NCI-H1048 (cell line): ENCODE data around the gene BANF1.
A peak's percentile ranks its signal among the peaks of the same experiment; 100 is the strongest.
"Not testable (repeated sequence)": the region's sequence is repeated elsewhere in the genome, so short reads cannot be mapped to it uniquely, and the experiment has no call there.

Source experiments
- DNase-seq: peaks from one replicate; lab custom pipeline; 2025; lab: John Stamatoyannopoulos, UW

The BANF1 gene

DNA sequence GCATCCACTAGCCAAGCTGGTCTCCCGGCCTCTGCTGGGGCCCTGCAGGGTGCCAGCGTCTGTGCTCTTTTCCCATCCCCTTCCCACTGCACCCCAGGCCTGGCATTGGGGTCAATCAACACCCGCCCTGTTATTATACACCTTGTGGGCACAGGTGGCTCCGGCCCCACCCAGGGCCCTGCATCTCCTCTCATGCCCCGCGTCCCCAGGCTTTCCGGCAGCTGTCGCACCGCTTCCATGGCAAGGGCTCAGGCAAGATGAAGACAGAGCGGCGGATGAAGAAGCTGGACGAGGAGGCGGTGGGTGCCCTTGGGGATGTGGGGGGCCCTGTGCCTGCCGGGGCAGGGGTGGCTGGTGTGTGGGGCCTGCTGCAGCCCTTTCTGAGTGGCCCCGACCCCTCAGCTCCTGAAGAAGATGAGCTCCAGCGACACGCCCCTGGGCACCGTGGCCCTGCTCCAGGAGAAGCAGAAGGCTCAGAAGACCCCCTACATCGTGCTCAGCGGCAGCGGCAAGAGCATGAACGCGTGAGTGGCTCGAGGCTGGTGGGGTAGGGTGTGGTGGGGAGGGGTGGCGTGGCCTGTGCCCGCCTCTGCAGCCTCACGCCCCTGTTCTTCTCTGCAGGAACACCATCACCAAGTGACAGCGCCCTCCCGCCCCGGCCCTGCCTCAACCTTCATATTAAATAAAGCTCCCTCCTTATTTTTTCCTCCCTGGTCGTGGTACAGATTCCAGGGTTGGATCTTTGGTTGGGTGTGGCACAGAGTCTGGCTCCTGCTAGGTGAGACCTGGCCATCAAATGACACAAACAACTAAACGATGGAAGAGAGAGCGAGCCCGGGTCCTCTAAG lies 23.7 kb upstream of the BANF1 start:
- no peak for DNase-seq

DNA sequence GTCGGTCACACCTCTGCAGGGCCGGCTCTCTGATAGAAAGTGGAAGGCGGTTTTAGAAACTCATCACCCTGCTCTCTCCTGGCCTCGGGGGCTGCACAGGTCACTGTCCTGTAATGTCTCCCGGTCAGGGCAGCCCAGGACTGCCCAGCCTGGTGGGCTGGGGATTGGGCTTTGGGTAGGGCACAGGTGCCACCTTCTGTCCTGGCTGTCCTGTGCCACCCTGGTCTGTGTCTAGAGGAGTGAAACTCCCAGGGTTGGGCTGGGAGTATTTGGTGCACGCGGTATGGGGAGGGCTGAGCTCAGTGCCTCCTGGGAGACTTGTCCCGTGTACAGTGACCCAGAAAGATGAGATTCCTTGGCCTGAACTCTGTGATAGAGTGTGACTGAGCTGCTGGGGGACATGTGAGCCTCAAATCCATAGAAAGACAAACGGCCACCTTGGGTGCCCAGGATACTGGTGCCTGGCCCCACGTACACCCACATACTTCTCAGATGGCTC lies 23.0 kb upstream of the BANF1 start:
- no peak for DNase-seq

DNA sequence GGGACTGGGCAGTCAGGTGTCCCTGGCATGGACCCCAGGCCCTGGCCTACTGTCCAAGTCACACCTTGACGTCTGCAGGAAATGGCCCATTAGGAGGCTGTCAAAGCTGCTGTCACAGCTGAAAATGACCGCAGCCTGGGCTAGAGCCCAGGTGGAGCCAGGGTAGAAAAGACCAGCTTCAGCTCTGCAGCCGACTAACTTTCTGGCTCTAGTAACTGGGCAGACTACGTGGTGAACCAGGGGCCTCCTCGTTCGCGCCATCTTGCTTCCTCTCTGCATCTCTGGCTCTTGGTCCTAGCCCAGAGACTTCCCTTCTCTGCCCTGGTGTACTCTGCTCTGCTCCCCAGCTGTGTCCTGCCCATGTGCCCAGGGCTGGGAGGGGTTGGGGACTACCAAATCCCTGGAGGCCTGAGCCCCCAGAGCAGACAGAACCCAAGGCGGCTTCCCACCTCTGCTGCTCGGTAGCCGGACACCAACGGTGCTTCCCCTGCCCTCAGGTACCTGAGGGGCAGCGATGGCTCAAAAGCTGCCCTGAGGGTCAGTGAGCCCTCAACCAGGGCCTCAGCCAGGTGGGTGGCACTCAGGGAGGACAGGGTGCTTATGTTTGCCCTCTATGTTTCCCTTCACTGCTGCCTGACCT lies 21.1 kb upstream of the BANF1 start:
- DNase-seq: no peak

DNA sequence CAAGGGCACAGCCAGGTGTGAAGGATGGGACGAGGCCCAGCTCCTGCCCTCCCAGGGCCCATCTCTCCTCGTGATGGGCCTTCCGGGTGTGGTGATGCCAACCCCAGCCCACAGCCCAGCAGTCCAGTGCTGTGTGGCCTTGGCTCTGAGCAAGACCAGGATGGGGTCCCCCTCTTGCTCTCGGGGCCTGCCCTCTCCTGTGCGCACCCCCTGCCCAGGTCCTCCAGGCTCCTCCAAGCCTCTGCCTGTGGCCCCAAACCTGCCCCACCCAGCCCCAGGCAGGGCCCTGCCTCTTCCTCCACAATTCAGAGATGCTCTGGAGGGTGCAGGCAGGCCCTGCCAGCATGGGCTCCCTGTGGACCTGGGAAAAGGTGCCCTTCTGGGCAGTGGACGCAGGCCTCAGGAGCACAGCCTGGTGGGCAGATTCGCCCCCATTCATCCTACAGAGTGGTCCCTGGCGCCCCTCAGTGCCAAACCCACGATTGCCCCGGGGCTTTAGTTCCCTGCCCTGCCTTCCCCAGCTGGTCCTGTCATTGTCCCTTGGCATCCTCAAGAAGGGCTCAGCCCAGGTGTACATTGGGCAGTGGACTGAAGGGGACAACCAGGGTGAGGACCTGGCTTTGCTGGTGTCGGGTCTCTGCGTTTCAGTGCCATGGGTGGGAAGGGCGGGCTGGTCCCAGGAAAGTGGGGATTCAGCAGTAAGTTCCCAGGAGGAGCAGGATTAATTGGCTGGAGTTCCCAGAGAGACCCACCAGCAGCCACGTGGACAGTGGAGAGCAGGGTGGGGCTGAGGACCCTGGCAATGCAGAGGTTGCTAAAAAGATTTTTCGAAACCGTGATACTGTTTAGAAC lies 20.1 kb upstream of the BANF1 start:
- no peak for DNase-seq

DNA sequence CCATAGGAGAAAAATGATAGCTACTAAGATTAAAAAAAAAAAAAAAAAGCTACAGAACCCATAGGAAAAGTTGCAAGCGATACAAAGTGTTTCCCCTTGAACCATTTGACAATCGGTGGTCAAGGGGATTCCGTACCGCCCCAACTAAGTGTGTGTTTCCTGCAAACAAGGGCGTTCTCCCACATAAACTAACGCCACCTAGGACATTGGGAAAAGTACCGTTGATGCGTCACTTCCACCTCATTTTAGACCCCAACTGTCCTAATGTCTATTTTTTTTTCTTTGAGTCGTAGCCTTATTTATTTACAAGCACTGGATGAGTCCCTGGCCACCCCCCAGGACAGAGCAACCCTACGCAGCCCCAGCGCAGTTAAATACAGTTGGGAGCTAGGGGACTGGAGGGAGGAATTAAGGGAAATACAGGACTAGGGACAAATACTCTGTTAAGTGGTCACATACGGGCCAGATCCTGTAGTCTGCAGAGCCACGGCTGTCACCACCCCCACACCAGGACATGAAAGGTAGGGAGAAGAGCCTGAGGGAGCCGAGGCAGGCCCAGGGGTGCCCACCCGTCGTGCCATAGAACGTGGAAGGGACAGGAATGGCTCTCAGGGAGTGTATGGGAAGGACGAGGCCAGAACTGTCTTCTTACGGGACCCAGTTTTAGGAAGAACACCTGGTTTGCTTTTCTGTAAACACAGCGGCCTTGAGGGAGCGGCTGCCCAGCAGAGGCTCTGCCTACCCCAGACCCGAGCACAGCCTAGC lies 19.3 kb upstream of the BANF1 start:
- no peak for DNase-seq

DNA sequence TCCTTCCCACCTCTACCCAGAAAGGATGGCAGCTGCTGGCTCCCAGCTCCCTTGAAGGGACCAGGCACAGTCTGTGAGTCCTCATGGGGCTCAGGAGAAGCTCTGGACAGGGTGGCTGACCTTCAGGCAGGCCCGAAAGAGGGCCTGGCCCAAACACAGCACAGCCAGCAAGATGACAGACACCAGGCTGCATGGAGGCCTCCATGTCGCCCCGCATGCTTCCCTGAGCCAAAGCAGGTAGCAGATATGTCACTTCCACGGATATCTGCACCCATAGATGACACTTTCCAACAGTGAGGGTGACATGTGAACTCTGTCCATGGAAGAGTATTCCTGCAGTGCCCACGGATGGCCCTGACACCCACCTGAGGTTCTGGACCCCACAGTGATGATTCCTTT lies 18.7 kb upstream of the BANF1 start:
- DNase-seq: no peak

DNA sequence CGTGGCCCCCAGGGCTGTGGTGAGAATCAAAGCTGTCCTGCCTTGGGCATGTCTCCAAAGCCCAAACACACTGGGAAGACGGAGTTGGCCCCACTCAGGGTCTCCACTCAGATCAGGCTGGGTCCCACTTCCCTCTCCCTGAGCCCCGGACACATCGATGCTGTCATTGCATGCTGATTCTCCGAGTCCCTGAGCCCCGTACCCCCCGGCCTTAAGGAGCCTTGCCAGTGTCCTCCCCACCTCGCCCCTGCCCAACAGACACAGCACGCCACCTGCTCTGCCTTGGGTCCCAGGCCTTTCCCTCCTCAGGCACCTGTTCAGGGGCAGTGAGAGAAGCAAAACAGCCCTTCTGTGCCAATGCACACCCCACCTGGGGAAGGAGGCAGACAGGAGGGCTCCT lies 15.0 kb upstream of the BANF1 start:
- no peak for DNase-seq

DNA sequence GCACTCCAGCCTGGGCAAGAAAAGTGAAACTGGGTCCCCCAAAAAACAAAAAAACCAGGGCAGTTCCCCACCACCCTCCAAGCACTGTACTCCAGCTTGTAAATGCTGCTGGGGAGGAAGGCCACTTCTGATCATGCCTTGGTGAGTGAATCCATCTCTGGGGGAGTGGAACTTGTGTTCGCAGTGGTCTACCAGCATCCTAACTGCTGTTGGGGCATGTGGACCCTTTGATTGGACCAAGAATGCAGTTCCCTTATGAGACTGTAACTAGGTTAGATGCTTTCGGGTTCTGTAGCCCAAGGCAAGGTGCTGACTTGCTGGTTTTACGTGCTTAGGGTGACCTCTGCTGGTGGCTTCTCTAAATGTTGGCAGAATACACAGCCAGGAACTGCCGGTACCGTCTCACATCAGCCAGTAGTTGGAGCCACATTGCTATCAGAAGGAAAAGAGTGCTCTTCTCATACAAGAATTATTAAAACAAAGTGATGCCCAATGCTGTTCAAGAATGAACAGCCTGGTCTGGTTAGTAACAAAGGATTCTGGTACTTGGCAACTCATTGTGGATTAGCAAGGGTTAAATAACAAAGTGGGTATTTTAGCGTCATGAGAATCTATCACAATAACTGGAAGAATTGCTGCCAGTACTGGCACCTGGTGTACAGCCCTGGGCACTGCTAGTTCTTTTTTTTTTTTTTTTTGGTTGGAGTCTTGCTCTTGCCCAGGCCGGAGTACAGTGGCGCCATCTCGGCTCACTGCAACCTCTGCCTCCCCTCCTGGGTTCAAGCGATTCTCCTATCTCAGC lies 13.3 kb upstream of the BANF1 start:
- DNase-seq: peak; percentile 78

DNA sequence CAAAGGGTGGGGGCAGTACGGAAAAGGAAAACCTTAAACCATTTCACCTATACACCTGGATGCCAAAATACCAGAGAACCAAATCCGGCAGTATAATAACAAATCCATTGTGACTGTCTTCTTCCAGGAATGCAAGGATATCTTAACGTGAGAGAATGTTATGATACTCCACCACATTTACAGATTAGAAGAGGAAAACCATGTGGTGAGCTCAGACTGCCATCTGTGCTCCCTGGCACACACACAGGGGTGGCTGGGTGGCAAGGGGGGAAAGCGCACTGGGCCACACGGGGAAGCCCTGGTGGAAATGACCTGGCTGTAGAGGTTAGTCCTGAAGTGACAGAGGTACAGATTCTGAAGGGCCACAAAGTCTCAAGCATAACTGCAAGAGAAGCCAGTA lies 10.2 kb upstream of the BANF1 start:
- DNase-seq: no peak

DNA sequence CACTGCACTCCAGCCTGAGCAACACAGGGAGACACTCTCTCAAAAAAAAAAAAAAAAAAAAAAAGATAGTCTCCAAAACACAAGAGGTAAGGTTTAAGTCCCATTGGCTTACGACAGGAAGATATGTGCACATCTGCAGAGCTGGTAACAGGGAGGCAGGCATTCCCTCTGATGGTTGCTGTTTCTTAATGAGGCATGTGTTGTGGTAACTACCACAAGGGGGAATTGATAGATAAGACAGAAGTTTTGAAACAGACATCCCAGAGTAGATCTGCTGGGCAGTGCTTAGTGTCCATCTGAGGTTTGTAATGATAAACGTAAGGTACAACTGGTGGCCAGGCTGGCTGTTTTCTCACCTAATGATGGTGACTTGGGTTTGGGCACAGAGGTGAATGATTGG lies 5.0 kb upstream of the BANF1 start:
- no peak for DNase-seq

DNA sequence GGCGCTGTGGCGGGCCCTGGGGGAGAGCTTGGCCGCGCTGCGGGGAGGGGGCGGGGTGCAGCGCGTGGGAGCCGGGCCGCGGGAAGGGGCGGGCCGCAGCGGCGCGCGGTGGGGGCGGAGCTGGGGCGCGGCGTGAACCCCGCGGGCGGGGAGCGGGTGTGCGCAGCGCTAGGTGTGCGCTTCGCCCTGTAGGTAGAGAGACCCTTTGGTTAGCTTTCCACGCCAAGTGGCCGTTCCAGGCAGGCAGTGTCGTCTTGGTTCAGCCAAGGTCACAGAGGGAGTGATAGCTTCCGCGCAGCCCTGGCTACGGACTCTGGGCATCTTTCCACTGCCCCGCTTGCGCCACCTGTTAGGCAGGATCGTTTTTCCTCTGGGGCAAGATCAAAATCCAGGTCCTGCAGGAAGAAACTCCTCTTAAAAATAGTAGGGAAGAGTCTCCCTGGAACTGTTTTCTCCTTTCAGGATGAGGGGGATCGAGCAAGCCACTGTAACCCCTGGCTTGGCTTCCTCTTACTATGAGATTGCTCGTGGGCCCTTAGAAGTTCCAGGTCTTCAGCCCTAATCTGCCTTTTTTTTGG lies 434 bp downstream of the BANF1 start:
- DNase-seq: no peak

DNA sequence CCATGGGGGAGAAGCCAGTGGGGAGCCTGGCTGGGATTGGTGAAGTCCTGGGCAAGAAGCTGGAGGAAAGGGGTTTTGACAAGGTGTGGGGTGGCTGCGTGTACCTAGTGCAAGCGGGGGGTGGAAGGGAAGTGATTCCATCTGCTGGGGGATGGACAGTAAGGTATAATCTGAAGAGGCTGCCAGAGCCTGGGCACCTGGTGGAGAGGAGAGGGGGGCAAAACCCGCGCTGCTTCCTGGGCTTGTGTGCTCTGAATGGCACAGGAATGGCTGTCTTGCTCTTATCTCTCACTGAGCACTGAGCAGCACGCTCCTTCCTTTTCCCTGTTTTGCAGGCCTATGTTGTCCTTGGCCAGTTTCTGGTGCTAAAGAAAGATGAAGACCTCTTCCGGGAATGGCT lies 988 bp downstream of the BANF1 start:
- DNase-seq: no peak

DNA sequence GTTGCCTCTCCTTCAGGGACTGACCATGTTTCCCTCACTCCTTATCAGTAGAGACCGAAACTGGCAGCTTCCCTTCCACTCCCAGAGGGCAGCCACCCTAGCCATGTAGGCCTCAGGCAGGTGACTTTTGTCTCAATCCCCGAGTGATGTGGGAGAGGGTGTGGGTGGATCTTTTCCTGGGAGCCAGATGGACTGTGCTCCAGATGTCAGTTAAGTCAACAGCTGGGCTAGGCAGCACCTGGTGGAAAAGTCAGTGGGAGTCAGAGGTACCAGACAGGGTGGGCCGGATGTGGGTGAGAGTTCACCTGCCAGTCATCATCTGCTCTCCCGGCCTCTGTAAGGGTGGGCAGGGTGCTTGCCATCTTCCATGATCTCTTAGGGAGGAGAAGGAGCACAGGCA lies 1.9 kb downstream of the BANF1 start:
- no peak for DNase-seq

DNA sequence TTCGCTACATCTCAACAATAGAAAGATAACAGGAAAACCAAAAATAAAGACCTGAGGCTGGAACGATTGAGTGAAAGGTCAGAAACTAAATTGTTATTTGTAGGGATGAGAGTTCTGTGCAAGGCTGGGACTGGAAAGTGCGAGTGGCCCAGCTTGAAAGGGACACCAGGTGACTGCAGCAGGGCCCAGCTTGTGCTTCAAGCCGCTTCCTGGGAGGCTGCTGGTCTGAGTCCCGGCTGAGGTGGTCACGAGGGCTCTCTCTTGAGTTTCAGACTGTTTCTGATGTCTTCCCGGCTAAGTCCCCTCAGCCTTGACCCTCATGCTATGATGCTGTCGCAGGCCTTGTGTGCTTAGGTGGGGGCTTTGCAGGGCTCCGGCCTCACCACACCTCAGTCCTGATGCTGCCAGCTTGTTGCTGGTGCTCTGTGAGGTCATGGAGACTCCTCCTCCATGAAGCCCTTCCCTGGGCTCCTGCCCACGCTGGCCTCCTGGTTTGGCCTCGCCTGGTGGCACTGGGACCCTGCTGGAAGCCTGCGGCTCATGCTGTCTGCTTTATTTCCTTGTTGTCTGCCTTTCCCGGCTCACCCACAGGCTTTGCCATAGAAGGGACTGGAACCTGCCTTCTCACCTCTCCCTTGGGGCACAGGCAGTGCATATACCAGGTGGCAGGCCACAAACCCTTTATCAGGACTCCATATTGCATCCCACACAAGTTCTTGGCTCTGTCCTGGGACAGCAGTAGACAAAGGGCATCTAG lies 4.0 kb downstream of the BANF1 start:
- DNase-seq: no peak

DNA sequence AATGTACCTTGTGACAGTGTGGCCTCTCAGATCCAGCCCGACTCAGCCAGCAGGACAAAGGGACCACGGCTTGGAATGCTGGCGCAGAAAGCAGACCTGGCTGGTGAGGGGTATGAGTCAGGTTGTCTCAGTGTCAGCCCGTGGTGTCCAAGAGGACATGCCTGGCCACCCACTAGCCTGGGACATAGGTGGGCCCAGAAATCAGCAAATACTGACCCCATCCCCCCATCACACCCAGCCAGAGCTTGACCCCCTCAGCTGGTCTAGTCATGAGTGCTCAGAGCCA lies 4.5 kb downstream of the BANF1 start:
- no peak for DNase-seq

DNA sequence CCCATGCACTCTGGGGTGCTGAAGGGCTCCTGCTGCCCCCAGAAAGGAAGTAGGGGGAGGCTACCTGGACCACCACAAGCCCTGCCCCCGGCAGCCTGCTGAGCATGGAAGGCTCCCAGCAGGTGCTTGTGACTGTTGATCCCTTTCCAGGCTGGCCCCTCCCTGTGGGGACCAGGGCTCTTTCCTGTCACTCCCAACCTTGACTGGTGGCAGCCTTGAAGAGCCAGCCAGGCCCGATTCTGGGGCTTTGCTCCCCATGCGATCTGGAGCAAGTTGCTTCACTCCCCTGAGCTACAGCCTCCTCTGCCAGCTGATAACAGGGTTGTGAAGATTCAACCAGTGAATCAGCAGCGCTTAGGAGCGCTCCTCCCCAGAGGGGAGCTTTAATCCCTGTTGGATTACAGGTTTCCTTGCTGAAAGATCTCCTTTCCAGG lies 4.9 kb downstream of the BANF1 start:
- no peak for DNase-seq

DNA sequence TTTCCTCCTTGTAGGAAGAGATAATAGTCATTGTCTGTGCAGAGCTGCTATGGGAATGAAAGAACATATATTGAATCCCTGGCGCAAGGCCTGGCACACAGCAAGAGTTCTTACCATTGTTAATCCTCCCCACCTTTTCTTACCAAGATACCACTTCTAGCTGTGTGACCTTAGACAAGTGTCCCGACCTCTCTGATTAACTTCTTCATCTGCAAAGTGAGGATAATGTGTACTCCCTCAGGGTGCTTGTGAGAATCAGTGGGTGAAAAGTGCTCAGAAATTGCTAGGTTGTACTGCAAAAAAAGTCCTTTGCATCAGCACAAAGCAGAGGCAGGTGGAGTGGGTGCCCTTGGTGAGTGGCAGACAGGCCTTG lies 5.8 kb downstream of the BANF1 start:
- DNase-seq: no peak

DNA sequence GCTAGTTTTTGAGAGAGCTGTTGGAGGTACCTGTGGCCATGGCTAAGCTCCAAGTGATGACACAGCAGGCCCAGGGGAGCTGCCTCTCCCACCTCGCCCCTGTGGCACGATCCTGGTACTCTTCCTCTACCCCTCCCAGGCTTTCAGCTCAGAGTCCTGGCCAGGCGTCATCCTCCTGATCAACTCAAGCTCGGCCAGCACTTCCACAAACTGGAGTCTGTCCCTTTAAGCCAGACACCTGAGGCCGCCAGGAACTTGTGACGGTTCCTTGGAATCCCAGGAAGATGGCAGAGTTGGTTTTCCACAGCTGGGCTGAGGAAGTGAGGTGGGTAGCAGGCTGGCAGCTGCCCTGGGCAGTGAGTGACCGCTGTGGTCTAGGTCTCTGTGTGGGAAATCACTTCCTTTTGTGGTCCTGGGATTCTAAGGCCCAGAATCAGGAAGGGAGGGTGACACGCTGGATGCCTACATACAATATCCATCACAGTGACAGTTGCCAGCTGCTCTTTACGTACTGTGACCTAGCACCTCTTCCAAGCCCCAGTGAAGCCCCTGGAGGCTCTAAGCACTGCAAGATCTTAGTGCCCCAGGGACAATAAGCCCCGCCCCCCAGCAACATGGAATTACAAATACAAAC lies 6.3 kb downstream of the BANF1 start:
- no peak for DNase-seq

DNA sequence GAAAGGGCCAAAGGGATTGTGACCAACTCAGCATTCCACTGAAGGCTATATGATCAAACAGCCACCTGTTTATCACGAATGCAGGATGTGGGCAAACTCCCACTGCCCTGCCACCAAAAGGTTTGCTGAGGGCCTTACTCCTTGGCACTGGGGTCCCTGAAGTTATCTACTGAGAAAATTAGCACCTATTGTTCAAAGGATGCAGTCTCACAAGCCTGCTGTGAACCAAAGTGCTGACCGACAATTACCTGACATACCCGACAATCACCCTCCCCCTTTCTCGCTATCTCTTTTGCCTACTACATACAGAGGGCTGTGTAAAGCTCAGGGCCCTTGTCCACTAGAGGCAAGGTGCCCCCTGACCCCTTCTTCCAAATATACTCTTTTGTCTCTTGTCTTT lies 7.7 kb downstream of the BANF1 start:
- not testable (repeated sequence) for DNase-seq
